Measurements from ENCODE around the gene RSPH1. TPM values are rescaled to one million over a fixed set of nuclear protein-coding genes. Genes with fewer than 3 reads are reported as not detected.

RSPH1 gene
- total and polyA plus RNA-seq, 5 experiments from 2014 or later = 0.14 TPM; not detected in 4

DNA sequence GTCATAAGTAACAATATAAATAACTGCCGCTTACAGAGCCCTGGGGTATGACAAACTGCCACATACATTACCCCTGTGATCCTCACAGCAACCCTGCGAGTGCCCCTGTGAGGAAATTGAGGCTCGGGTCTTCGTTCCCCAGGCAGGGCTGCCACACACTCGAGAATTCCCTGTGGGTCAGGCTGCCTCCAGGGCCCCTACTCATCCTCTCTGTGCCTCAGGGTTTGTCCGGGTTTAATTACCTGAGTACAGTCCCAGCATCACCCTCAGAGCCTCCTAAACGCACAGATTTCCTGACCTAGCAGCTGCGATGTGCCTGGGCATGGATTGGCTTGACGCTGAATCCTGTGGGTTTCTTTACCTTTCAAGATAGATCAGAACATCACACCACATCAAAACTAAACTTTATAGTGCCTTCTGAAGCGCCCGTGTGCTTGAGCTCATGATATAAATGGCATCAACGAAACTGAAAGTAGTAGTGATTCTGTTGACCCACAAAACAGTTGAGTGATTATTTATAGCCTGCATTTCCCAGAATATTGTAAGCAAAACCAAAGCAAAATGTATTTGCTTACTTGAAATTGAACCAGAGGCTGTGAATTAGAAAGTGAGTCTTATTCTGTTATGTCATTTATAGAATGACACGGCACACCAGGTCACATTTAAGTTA lies 31.6 kb upstream of the RSPH1 start:
- DNase-seq (peak in 8 of 10 donors; percentile 62 to 87 (median 74)), ATAC-seq (peak; percentile 84 to 90)
- Mint-ChIP-seq H3K4me3 (peak overlapping the region; percentile 75 to 86 (median 80)), H3K27ac (peak overlapping the region; percentile 89 to 98 (median 96)), H3K9me3 (no peaks in the 10 kb centered on the region), H3K27me3 (no peaks in the 10 kb centered on the region), H3K4me1 (peaks cover 36 to 78% (median 54%) of the 10 kb centered on the region in 4 donors), H3K36me3 (peaks cover 0 to 16% (median 0%) of the 10 kb centered on the region in 3 donors)
- POLR2A ChIA-PET = interaction anchor here (0.5 to 5.6 kb wide), 7 partner anchors 9 to 363 kb away, joined by 3 to 37 read pairs (median 4); partner anchors contain the start of genes SLC37A1 and UBASH3A

DNA sequence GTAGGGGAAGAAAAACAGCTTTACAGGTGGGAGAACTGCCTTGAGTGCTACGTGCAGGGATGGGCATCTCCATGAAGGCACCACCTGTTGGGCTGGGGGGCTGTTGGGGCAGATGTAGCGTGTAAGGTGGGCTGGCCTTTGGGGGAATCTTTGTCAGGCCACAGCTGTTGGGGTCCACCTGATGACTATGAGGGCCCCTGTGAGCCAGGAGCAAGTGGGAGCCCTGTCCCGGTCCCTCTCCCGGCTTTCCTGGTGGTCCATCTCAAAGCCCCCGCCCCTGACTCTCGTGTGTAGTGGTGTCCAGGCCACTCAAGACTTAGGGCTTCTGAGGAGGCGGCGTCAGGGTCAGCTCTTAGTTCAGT lies 31.1 kb upstream of the RSPH1 start:
- Mint-ChIP-seq H3K9me3 (no peaks in the 10 kb centered on the region), H3K4me1 (peaks cover 33 to 75% (median 56%) of the 10 kb centered on the region in 4 donors)

DNA sequence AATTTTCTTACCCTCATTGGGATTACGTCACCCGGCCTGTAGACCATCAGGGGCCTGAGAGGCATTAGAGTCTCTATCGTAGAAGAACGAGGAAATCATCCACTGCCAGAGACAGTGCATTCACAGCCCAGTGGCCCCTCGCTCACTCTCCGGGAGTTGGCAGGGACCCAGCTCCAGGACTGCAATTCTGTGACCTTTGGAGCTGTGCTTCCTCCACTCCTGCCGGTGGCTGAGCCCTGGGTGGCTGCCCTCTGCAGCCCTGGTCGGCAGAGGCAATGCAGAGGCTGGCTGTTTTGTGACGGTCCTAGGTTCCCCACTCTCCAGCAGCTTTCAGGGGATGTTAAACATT lies 30.3 kb upstream of the RSPH1 start:
- Mint-ChIP-seq H3K4me1 (peaks cover 35 to 77% (median 60%) of the 10 kb centered on the region in 4 donors), H3K36me3 (peaks cover 0 to 25% (median 5%) of the 10 kb centered on the region in 3 donors), H3K27ac (peak overlapping the region in 7 of 10 donors; percentile 17 to 98 (median 59)), H3K27me3 (no peaks in the 10 kb centered on the region), H3K9me3 (no peaks in the 10 kb centered on the region), H3K4me3 (peak overlapping the region in 6 of 10 donors; percentile 0 to 79 (median 14))
- POLR2A ChIA-PET = interaction anchor here (5.6 kb wide), 1 partner anchor 13 kb away, joined by 37 read pairs; the partner anchor contains the start of gene SLC37A1
- DNase-seq (no peak), ATAC-seq (no peak)

More for the DNA sequence above, 31.1 kb upstream of the RSPH1 start:
- ATAC-seq = no peak
- POLR2A ChIA-PET = interaction anchor here (0.9 to 5.6 kb wide), 6 partner anchors 9 to 364 kb away, joined by 3 to 37 read pairs (median 5); partner anchors contain the start of genes SLC37A1 and UBASH3A
- peak overlapping the region in 9 of 10 donors; percentile 43 to 84 (median 80) for H3K4me3 Mint-ChIP-seq
- peaks cover 0 to 22% (median 2%) of the 10 kb centered on the region in 3 donors for H3K36me3 Mint-ChIP-seq
- peak overlapping the region; percentile 89 to 98 (median 96) for H3K27ac Mint-ChIP-seq
- DNase-seq = no peak
- H3K27me3 Mint-ChIP-seq = no peaks in the 10 kb centered on the region

DNA sequence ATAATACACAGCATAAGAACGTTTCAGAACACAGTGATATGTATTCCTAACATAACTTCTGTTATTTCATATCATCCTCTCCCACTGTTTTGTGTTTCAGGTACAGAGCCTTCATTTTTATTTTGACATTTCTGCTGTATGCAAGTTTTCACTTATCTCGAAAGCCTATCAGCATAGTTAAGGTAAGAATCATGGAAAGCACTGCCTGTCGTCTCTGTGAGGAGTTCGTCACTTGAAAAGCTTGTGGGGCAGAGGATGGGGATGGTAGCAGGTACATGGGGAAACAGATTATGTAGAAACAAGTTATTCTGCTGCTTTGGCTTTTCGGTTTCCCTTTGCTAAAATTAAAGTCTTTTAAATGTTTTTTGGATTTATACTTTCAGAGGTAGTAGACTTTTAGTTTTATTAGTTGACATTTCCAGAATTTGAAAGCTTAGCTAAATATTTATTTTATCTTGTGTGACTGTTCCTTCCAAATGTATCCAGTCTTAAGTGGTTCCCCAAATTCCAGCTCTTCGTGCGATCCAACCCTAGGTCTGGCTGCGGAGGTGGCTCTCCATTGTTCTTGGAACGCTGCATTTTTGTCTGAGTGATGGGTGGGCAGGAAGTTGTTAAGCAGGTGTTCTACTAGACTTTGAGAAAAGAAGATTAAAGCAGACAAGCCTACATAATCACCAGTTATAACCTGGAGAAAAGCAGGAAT lies 29.8 kb upstream of the RSPH1 start:
- H3K4me3 Mint-ChIP-seq = peak overlapping the region in 8 of 10 donors; percentile 9 to 73 (median 18)
- DNase-seq (no peak), ATAC-seq (no peak)
- H3K27ac Mint-ChIP-seq = peak overlapping the region; percentile 17 to 94 (median 72)
- no peaks in the 10 kb centered on the region for H3K9me3 Mint-ChIP-seq
- peaks cover 0 to 31% (median 5%) of the 10 kb centered on the region in 3 donors for H3K36me3 Mint-ChIP-seq
- POLR2A ChIA-PET = interaction anchor here (1.0 to 5.6 kb wide), 3 partner anchors 12 to 65 kb away, joined by 3 to 37 read pairs (median 3); partner anchors contain the start of gene SLC37A1
- no peaks in the 10 kb centered on the region for H3K27me3 Mint-ChIP-seq
- H3K4me1 Mint-ChIP-seq = peaks cover 35 to 78% (median 59%) of the 10 kb centered on the region in 4 donors

DNA sequence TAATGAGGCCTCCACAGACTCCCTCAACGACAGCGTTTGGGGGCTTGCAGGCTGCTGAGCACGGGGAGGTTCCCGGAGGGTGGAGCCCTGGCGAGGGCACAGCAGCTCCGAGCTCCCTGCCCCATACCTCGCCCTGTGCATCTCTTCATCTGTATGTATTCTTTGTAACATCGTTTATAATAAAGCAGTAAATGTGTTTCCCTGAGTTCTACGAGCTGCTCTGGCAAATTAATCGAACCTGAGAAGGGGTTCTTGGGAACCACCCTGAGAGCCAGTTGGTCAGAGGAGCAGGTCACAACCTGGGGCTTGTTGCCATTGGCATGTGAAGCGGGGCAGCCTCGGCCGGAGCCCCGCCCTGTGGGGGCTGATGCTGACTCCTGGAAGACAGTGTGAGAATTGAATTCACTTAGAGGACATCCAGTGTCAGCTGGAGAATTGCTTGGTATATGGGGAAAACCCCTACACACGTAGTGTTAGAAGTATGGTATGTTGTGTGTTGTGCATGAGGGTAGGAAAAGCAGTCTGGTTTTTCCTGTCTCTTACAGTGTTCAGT lies 29.1 kb upstream of the RSPH1 start:
- H3K36me3 Mint-ChIP-seq = peaks cover 0 to 35% (median 11%) of the 10 kb centered on the region in 3 donors
- no peaks in the 10 kb centered on the region for H3K27me3 Mint-ChIP-seq
- peak overlapping the region; percentile 56 to 86 (median 70) for H3K4me3 Mint-ChIP-seq
- POLR2A ChIA-PET = interaction anchor here (1.0 to 5.6 kb wide), 3 partner anchors 12 to 66 kb away, joined by 3 to 37 read pairs (median 3); partner anchors contain the start of gene SLC37A1
- H3K4me1 Mint-ChIP-seq = peaks cover 37 to 75% (median 61%) of the 10 kb centered on the region in 4 donors
- ATAC-seq (no peak), DNase-seq (no peak)
- no peaks in the 10 kb centered on the region for H3K9me3 Mint-ChIP-seq
- H3K27ac Mint-ChIP-seq = peak overlapping the region; percentile 42 to 94 (median 89)

DNA sequence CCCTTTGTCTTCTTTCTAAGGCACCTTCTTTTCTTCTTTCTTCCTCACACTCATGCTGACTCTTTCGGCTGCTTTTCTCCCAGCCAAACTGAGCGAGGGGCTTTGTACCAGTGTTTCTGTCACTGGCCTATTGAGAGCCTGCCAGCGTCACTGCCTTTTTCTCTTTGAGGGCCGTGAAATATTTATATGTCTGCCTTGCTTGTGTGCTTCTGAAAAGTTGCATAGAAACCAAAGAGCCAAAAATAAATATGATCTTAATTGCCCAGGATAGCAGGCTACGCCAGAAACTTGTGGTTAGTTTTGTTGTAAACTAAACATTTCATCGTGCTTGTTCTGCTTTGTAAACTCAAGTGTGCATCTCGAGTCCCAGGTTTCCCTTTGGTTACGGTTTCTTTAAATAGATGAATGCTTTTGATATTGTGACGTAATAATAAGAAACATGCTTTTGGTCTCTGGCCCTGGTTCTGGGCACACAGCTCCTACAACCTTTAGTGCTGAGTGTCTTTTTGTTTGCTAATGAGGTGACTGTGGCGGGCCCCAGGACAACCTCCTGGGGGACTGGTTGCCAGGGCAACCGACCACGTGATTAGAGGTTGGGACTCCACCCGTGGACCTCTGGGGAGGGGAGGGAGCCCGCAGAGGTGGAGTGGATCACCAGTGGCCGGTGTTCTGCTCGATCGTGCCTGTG lies 28.5 kb upstream of the RSPH1 start:
- peak; percentile 59 to 61 for ATAC-seq
- peak; percentile 30 to 87 (median 60) for DNase-seq
- Mint-ChIP-seq H3K36me3 (peaks cover 5 to 41% (median 14%) of the 10 kb centered on the region in 3 donors), H3K27ac (peak overlapping the region; percentile 42 to 94 (median 89)), H3K4me1 (peaks cover 35 to 69% (median 63%) of the 10 kb centered on the region in 4 donors), H3K27me3 (no peaks in the 10 kb centered on the region), H3K9me3 (no peaks in the 10 kb centered on the region), H3K4me3 (peak overlapping the region; percentile 56 to 86 (median 70))
- POLR2A ChIA-PET = interaction anchor here (1.0 to 5.6 kb wide), 3 partner anchors 11 to 66 kb away, joined by 3 to 37 read pairs (median 3); partner anchors contain the start of gene SLC37A1

DNA sequence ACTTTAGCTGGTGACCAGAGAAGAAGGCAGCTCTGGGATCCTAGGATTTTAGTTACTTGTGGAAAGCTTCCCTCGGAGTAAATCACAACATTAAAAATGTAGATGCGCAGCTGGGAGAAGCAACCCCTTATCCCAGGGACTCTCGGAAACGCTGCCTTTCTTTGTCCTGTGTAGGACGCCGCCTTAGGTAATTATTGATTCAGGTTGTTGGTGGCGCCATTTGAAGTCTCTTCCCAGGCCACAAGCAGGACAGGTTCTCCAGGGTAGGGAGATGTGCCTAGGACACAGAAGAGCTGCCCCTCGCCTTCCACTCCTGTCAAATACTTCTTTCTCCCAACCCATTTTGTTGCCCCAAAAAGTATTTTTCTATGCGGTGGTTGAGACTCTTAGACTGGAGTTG lies 27.9 kb upstream of the RSPH1 start:
- Mint-ChIP-seq H3K4me1 (peaks cover 35 to 68% (median 62%) of the 10 kb centered on the region in 4 donors), H3K27ac (peak overlapping the region; percentile 42 to 94 (median 89)), H3K36me3 (peaks cover 5 to 47% (median 14%) of the 10 kb centered on the region in 3 donors), H3K9me3 (no peaks in the 10 kb centered on the region), H3K27me3 (no peaks in the 10 kb centered on the region), H3K4me3 (peak overlapping the region in 5 of 10 donors; percentile 65 to 85 (median 71))
- POLR2A ChIA-PET = interaction anchor here (5.6 kb wide), 1 partner anchor 10 kb away, joined by 37 read pairs; the partner anchor contains the start of gene SLC37A1
- ATAC-seq (no peak), DNase-seq (no peak)

DNA sequence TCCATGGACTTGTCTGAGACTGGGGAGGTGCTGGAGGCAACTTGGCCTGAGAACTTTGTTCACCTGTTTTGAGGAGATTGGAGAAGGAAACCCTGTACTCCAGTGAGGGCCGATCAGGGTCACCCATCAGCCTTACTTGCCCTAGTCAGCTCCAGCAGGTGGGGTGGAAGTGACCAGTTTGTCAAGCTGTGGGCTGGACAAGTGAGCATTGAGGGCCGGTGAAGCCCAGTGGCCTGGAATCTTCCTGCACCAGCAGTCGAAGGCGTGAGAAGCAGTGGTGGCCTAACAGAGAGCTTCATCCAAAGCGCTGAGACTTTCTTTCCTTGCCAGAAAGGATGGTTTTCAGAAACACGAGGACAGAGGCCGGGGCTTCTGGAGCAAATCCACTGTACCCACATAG lies 27.2 kb upstream of the RSPH1 start:
- peak overlapping the region in 4 of 10 donors; percentile 28 to 75 (median 46) for H3K27ac Mint-ChIP-seq
- no peaks in the 10 kb centered on the region for H3K9me3 Mint-ChIP-seq
- H3K36me3 Mint-ChIP-seq = peaks cover 5 to 54% (median 14%) of the 10 kb centered on the region in 3 donors
- H3K27me3 Mint-ChIP-seq = no peaks in the 10 kb centered on the region
- peaks cover 35 to 69% (median 61%) of the 10 kb centered on the region in 4 donors for H3K4me1 Mint-ChIP-seq
- DNase-seq (no peak), ATAC-seq (no peak)
- no peak overlapping the region for H3K4me3 Mint-ChIP-seq
- POLR2A ChIA-PET = no interaction called here

DNA sequence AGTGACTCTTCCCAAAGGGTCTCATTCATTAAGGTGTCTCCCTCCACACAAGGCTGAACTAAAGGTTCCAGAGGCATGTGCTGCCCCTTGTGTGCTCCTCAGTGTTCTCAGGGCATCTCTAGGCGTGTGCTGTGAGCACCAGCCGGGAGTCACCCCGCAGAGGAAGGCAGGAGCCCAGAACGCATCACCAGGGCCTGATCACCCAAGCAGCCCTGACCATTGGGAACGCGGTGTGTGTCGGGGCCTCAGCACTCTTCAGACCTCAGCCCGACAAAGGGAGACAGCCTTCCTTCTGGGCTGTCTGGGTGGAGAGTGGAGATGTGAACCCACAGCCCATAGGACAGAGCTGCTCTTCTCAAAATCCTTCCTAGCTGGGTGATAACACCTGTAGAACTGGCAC lies 26.7 kb upstream of the RSPH1 start:
- peak overlapping the region in 4 of 10 donors; percentile 22 to 75 (median 46) for H3K27ac Mint-ChIP-seq
- ATAC-seq = no peak
- no peaks in the 10 kb centered on the region for H3K27me3 Mint-ChIP-seq
- DNase-seq = no peak
- no peak overlapping the region for H3K4me3 Mint-ChIP-seq
- H3K4me1 Mint-ChIP-seq = peaks cover 31 to 67% (median 58%) of the 10 kb centered on the region in 4 donors
- POLR2A ChIA-PET = no interaction called here
- H3K9me3 Mint-ChIP-seq = no peaks in the 10 kb centered on the region
- H3K36me3 Mint-ChIP-seq = peaks cover 5 to 58% (median 14%) of the 10 kb centered on the region in 3 donors

DNA sequence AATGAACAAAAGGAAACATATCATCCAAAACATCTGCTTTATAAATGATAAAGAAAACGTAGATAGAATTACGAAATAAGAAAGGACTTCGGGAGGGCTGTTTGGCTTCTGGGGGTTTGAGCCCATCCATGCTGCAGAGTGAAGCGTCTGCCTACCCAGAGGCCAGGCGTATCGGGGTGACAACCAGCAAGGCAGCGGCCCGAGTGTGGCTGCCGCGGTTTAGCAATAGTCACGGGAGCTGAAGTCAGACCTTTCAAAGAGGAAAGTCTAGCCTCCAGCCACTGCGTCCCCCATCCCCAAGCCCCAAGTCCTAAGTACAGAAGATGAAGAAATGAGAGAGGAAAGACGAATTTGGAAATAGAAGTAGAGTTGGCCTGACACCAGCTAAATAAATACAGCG lies 26.2 kb upstream of the RSPH1 start:
- Mint-ChIP-seq H3K36me3 (peaks cover 5 to 63% (median 14%) of the 10 kb centered on the region in 3 donors), H3K27me3 (no peaks in the 10 kb centered on the region), H3K9me3 (no peaks in the 10 kb centered on the region), H3K27ac (peak overlapping the region in 2 of 10 donors; percentile 11 to 67), H3K4me1 (peaks cover 28 to 67% (median 58%) of the 10 kb centered on the region in 4 donors), H3K4me3 (no peak overlapping the region)
- ATAC-seq (no peak), DNase-seq (no peak)
- POLR2A ChIA-PET = no interaction called here

DNA sequence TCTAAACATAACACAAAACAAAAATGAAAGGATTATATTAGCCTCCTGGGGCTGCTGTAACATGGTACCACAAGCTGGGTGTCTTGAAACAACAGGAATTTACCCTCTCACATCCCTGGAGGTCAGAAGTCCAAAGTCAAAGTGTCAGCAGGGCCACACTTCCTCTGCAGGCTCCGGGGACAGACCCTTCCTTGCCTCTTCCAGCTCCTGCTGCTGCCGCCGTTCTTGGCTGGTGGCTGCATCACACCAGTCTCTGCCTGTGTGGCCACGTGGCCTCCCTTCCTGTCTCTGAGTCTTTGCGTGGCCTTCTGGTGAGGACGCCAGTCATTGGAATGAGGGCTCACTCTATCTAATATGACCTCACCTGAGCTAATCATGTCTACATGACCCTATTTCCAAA lies 25.8 kb upstream of the RSPH1 start:
- DNase-seq = no peak
- ATAC-seq = no peak
- H3K4me3 Mint-ChIP-seq = no peak overlapping the region
- peaks cover 5 to 66% (median 14%) of the 10 kb centered on the region in 3 donors for H3K36me3 Mint-ChIP-seq
- H3K9me3 Mint-ChIP-seq = no peaks in the 10 kb centered on the region
- no peaks in the 10 kb centered on the region for H3K27me3 Mint-ChIP-seq
- POLR2A ChIA-PET = no interaction called here
- H3K27ac Mint-ChIP-seq = peak overlapping the region in 3 of 10 donors; percentile 11 to 76 (median 67)
- peaks cover 28 to 67% (median 58%) of the 10 kb centered on the region in 4 donors for H3K4me1 Mint-ChIP-seq

DNA sequence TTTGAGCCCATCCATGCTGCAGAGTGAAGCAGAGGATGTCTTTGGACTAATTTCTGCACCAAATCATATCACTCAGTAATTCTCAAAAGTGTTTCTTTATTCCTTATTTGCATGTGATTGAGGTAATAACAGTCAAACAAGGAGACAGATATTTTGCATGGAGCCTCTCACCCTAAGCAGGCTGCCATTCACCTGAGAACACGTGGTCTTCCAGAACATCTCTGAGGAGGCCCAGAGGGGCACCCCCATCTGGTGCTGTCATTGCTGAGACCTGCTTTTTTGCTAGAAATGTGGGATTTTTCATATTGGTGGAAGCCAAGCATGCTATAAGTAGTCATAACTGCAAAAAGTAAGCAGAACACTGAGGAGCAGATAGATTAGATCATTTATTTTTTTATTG lies 25.4 kb upstream of the RSPH1 start:
- no peak for ATAC-seq
- Mint-ChIP-seq H3K4me3 (no peak overlapping the region), H3K27me3 (no peaks in the 10 kb centered on the region), H3K27ac (no peak overlapping the region), H3K4me1 (peaks cover 26 to 65% (median 58%) of the 10 kb centered on the region in 4 donors), H3K9me3 (no peaks in the 10 kb centered on the region), H3K36me3 (peaks cover 5 to 69% (median 14%) of the 10 kb centered on the region in 3 donors)
- POLR2A ChIA-PET = no interaction called here
- DNase-seq = no peak
